ENCODE data around the gene CACNG4.

CACNG4 gene

GRCh38 chr17:66944351-66945146 is 20.0 kb upstream of the CACNG4 start:
- no peak for DNase-seq (ENCODE audit: low spot score)

GRCh38 chr17:66945147-66945835 is 19.2 kb upstream of the CACNG4 start:
- no peak for DNase-seq (ENCODE audit: low spot score)

- no peak for DNase-seq (ENCODE audit: low spot score)
Measured at GRCh38 chr17:66946251-66946650, 18.3 kb upstream of the CACNG4 start.

GRCh38 chr17:66947311-66947710 is 17.2 kb upstream of the CACNG4 start:
- no peak for DNase-seq (ENCODE audit: low spot score)

- DNase-seq (ENCODE audit: low spot score), result no peak
Measured at GRCh38 chr17:66948061-66948750, 16.3 kb upstream of the CACNG4 start.

- peak; percentile 33 for DNase-seq (ENCODE audit: low spot score)
Measured at GRCh38 chr17:66949501-66949900, 15.0 kb upstream of the CACNG4 start.

GRCh38 chr17:66950325-66950724 is 14.2 kb upstream of the CACNG4 start:
- no peak for DNase-seq (ENCODE audit: low spot score)

GRCh38 chr17:66950886-66951604 is 13.5 kb upstream of the CACNG4 start:
- DNase-seq (ENCODE audit: low spot score), result no peak

- DNase-seq (ENCODE audit: low spot score), result no peak
Measured at GRCh38 chr17:66951605-66951953, 12.9 kb upstream of the CACNG4 start.

- no peak for DNase-seq (ENCODE audit: low spot score)
Measured at GRCh38 chr17:66952031-66952524, 12.4 kb upstream of the CACNG4 start.

- DNase-seq (ENCODE audit: low spot score), result no peak
Measured at GRCh38 chr17:66952681-66953629, 11.6 kb upstream of the CACNG4 start.

- peak; percentile 72 for DNase-seq (ENCODE audit: low spot score)
Measured at GRCh38 chr17:66953630-66954020, 10.9 kb upstream of the CACNG4 start.

GRCh38 chr17:66954632-66955031 is 9.9 kb upstream of the CACNG4 start:
- DNase-seq (ENCODE audit: low spot score), result no peak

- no peak for DNase-seq (ENCODE audit: low spot score)
Measured at GRCh38 chr17:66955821-66956220, 8.7 kb upstream of the CACNG4 start.

- no peak for DNase-seq (ENCODE audit: low spot score)
Measured at GRCh38 chr17:66956941-66957340, 7.6 kb upstream of the CACNG4 start.

GRCh38 chr17:66957343-66957742 is 7.2 kb upstream of the CACNG4 start:
- no peak for DNase-seq (ENCODE audit: low spot score)

- no peak for DNase-seq (ENCODE audit: low spot score)
Measured at GRCh38 chr17:66957951-66958579, 6.4 kb upstream of the CACNG4 start.

- no peak for DNase-seq (ENCODE audit: low spot score)
Measured at GRCh38 chr17:66959641-66960375, 4.7 kb upstream of the CACNG4 start.

- DNase-seq (ENCODE audit: low spot score), result no peak
Measured at GRCh38 chr17:66960613-66961012, 3.9 kb upstream of the CACNG4 start.

GRCh38 chr17:66963521-66963908 is 992 bp upstream of the CACNG4 start:
- DNase-seq (ENCODE audit: low spot score), result no peak

Data from Ammon's horn (tissue), 1 donor.